ENCODE measurements around the gene EPHB1.

- TF ChIP-seq ZBTB33 (IDR thresholded peaks at IDR 0.05), result no peak
- no peak for TF ChIP-seq FOXA1 (IDR thresholded peaks at IDR 0.05)
- TF ChIP-seq CTCF (IDR thresholded peaks at IDR 0.05; ENCODE audit: low read depth, low read length, missing input control), result peak; percentile 92
- TF ChIP-seq YY1 (IDR thresholded peaks at IDR 0.05), result peak; percentile 60
- no peak for TF ChIP-seq GABPA (IDR thresholded peaks at IDR 0.05 in 1 of 2, conservative IDR thresholded peaks at IDR 0.05 in 1 of 2)
- TF ChIP-seq EGR1 (IDR thresholded peaks at IDR 0.05; ENCODE audit: low read depth in 2 of 2), result peak in 1 of 2 donors; percentile 74
- TF ChIP-seq RXRA (IDR thresholded peaks at IDR 0.05), result peak in 1 of 2 donors; percentile 14
- TF ChIP-seq MAX (IDR thresholded peaks at IDR 0.05), result no peak
- TF ChIP-seq REST (IDR thresholded peaks at IDR 0.05), result no peak
- peak; percentile 94 to 96 for TF ChIP-seq RAD21 (IDR thresholded peaks at IDR 0.05)
- no peak for TF ChIP-seq TAF1 (conservative IDR thresholded peaks at IDR 0.05)
- no peak for TF ChIP-seq SP1 (IDR thresholded peaks at IDR 0.05)
- TF ChIP-seq JUND (IDR thresholded peaks at IDR 0.05), result no peak
Observed at GRCh38 chr3:134794950-134795745, at the start of gene EPHB1.
